HEK293T (cell line): ENCODE data around the gene HOXD11.

ENCODE experiments used
- ELF4 ChIP-seq: fragments of 450-650 bp; IDR thresholded peaks from 2 replicates; pipeline ENCODE4 v1.6.1; 2017; ENCODE audit warnings: antibody characterized with exemption
- FOXK2 ChIP-seq: fragments of 450-650 bp; IDR thresholded peaks from 2 replicates; pipeline ENCODE4 v1.6.1; 2016; ENCODE audit warnings: mild to moderate bottlenecking
- LEF1 ChIP-seq: fragments of 450-650 bp; IDR thresholded peaks from 2 replicates; pipeline ENCODE4 v1.6.1; 2017; ENCODE audit warnings: mild to moderate bottlenecking, borderline replicate concordance
- SUZ12 ChIP-seq: fragments of 450-650 bp; IDR thresholded peaks from 2 replicates; pipeline ENCODE4 v1.6.1; 2016; ENCODE audit warnings: mild to moderate bottlenecking

GRCh38 chr2:176067589-176068418, 39.3 kb upstream of the HOXD11 start:
- TF ChIP-seq FOXK2 (no peak), LEF1 (no peak), SUZ12 (no peak), ELF4 (no peak)
